SKM-1 treated with dmso at 0.1 percent for 144 hours (cell line): ENCODE data around the gene JOSD2.

Experiments used
- DNase-seq: peaks from one replicate; lab custom pipeline; 2025; ENCODE audit not compliant: unreplicated experiment; lab: John Stamatoyannopoulos, UW

The JOSD2 gene

GRCh38 chr19:50457300-50457699 is 53.7 kb downstream of the JOSD2 start:
- no peak for DNase-seq
